Measurements from ENCODE around the gene SLC2A9.

The SLC2A9 gene

DNA sequence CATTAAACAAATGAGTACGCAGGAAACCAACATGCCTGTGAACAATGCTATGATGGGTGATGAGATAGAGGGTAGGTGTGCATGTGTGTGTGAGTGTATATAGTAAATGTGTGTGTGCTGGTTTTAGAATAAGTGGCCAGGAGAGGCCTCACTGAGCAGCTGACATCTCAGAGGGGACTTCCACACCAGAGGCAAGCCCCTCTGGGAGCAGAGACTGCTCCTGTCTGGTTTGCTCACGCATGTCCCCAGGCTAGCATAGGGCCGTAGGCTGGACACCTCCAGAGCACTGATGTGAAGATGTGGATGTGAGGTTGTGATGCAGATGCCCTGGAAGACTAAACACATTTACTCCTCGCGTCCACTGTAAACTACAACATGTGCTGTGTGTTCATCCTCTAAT lies 135.3 kb downstream of the SLC2A9 start:
- no peak overlapping the region for H3K4me3 ChIP-seq (replicated peaks in 1 of 2; ENCODE audit: low read depth in 2 of 2, low read length in 2 of 2)
- DNase-seq (ENCODE audit: low read depth in 2 of 2) = no peak
- TF ChIP-seq, protein P1, sequence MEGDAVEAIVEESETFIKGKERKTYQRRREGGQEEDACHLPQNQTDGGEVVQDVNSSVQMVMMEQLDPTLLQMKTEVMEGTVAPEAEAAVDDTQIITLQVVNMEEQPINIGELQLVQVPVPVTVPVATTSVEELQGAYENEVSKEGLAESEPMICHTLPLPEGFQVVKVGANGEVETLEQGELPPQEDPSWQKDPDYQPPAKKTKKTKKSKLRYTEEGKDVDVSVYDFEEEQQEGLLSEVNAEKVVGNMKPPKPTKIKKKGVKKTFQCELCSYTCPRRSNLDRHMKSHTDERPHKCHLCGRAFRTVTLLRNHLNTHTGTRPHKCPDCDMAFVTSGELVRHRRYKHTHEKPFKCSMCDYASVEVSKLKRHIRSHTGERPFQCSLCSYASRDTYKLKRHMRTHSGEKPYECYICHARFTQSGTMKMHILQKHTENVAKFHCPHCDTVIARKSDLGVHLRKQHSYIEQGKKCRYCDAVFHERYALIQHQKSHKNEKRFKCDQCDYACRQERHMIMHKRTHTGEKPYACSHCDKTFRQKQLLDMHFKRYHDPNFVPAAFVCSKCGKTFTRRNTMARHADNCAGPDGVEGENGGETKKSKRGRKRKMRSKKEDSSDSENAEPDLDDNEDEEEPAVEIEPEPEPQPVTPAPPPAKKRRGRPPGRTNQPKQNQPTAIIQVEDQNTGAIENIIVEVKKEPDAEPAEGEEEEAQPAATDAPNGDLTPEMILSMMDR (IDR thresholded peaks at IDR 0.05; ENCODE audit: low read depth, low read length) = no peak

- no peak overlapping the region for H3K4me3 ChIP-seq (replicated peaks in 1 of 2; ENCODE audit: low read depth in 2 of 2, low read length in 2 of 2)
- peak; percentile 15 to 59 for DNase-seq (ENCODE audit: low read depth in 2 of 2)
- TF ChIP-seq, protein P1 (IDR thresholded peaks at IDR 0.05; ENCODE audit: low read depth, low read length) = no peak
Measured at GRCh38 chr4:9880406-9881197, 140.7 kb downstream of the SLC2A9 start.

GRCh38 chr4:9877123-9877522 lies 144.2 kb downstream of the SLC2A9 start:
- TF ChIP-seq, protein P1 (IDR thresholded peaks at IDR 0.05; ENCODE audit: low read depth, low read length) = no peak
- no peak overlapping the region for H3K4me3 ChIP-seq (replicated peaks in 1 of 2; ENCODE audit: low read depth in 2 of 2, low read length in 2 of 2)
- no peak for DNase-seq (ENCODE audit: low read depth in 2 of 2)

DNA sequence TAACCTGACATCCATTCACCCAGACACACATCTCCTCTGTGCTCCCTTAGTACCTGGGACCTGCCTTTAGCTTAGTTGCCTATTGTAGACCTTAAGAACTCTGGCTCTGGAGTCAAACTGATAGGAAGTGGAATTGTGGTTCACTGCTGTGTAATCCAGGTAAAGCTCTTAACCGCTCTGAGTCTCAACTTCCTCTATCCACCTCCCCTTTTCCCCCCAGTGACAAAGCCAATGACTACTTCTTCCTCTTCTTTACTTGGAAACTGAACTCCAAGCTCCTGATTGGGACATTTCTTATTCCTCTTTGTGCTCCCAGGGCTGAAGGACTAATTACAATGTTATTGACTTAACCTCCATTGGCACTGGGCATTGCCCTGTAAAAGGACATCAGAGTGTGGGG lies 145.8 kb downstream of the SLC2A9 start:
- TF ChIP-seq, protein P1 (IDR thresholded peaks at IDR 0.05; ENCODE audit: low read depth, low read length) = no peak
- no peak overlapping the region for H3K4me3 ChIP-seq (replicated peaks in 1 of 2; ENCODE audit: low read depth in 2 of 2, low read length in 2 of 2)
- DNase-seq (ENCODE audit: low read depth in 2 of 2) = no peak

GRCh38 chr4:9874385-9874784 lies 146.9 kb downstream of the SLC2A9 start:
- no peak for DNase-seq (ENCODE audit: low read depth in 2 of 2)
- H3K4me3 ChIP-seq (replicated peaks in 1 of 2; ENCODE audit: low read depth in 2 of 2, low read length in 2 of 2) = no peak overlapping the region
- TF ChIP-seq, protein P1 (IDR thresholded peaks at IDR 0.05; ENCODE audit: low read depth, low read length) = no peak

- no peak for DNase-seq (ENCODE audit: low read depth in 2 of 2)
- TF ChIP-seq, protein P1 (IDR thresholded peaks at IDR 0.05; ENCODE audit: low read depth, low read length) = no peak
Measured at GRCh38 chr4:9870165-9870790, 151.0 kb downstream of the SLC2A9 start.

More at GRCh38 chr4:9870165-9870790, 151.0 kb downstream of the SLC2A9 start:
- H3K4me3 ChIP-seq (replicated peaks in 1 of 2; ENCODE audit: low read depth in 2 of 2, low read length in 2 of 2) = no peak overlapping the region
